GM23248 (cell line): ENCODE measurements around the gene PIGR. TPM values are rescaled to one million over a fixed set of nuclear protein-coding genes. Genes with fewer than 3 reads are reported as not detected.

ENCODE experiments used
- DNase-seq: peaks from one replicate; pipeline ENCODE4 v3.0.0-alpha.2; 2015
- H2AFZ ChIP-seq: fragments of 200-600 bp; sonication (generic); 2 replicates; pipeline ENCODE4 v1.6.1; 2016; ENCODE audit warnings: antibody characterized with exemption
- H3F3A ChIP-seq: fragments of 200-600 bp; sonication (generic); 2 replicates; pipeline ENCODE4 v1.6.1; 2016; ENCODE audit warnings: mild to moderate bottlenecking, antibody characterized with exemption, mixed run types; ENCODE audit not compliant: insufficient read depth
- H3K27ac ChIP-seq: fragments of 200-600 bp; sonication (generic); 2 replicates; pipeline ENCODE4 v1.5.1; 2016; ENCODE audit warnings: mild to moderate bottlenecking
- H3K27me3 ChIP-seq: fragments of 200-600 bp; sonication (generic); replicated peaks from 2 replicates; pipeline ENCODE4 v1.6.1; 2016; ENCODE audit warnings: mild to moderate bottlenecking; ENCODE audit not compliant: insufficient read depth
- H3K36me3 ChIP-seq: fragments of 200-600 bp; sonication (generic); 2 replicates; pipeline ENCODE4 v1.6.1; 2016; ENCODE audit warnings: low read depth, mild to moderate bottlenecking
- H3K4me1 ChIP-seq: fragments of 200-600 bp; sonication (generic); 2 replicates; pipeline ENCODE4 v1.6.1; 2016; ENCODE audit warnings: mild to moderate bottlenecking; ENCODE audit not compliant: insufficient read depth
- H3K4me2 ChIP-seq: fragments of 200-600 bp; sonication (generic); one replicate; pipeline ENCODE4 v1.6.1; 2016; ENCODE audit warnings: mild to moderate bottlenecking; ENCODE audit not compliant: unreplicated experiment
- H3K4me3 ChIP-seq: fragments of 200-600 bp; sonication (generic); 2 replicates; pipeline ENCODE4 v1.5.1; 2016; ENCODE audit warnings: mild to moderate bottlenecking
- H3K79me2 ChIP-seq: fragments of 200-600 bp; sonication (generic); 2 replicates; pipeline ENCODE4 v1.6.1; 2016; ENCODE audit warnings: mild to moderate bottlenecking; ENCODE audit not compliant: insufficient read depth
- H3K9ac ChIP-seq: fragments of 200-600 bp; sonication (generic); 2 replicates; pipeline ENCODE4 v1.6.1; 2016; ENCODE audit warnings: mild to moderate bottlenecking
- H3K9me2 ChIP-seq: fragments of 200-600 bp; sonication (generic); 2 replicates; pipeline ENCODE4 v1.6.1; 2016; ENCODE audit warnings: mixed run types, mild to moderate bottlenecking, moderate library complexity; ENCODE audit not compliant: insufficient read depth
- H3K9me3 ChIP-seq: fragments of 200-600 bp; sonication (generic); one replicate; pipeline ENCODE4 v1.6.1; 2017; ENCODE audit warnings: low read depth
- H4K20me1 ChIP-seq: fragments of 200-600 bp; sonication (generic); 2 replicates; pipeline ENCODE4 v1.6.0; 2016; ENCODE audit not compliant: insufficient read depth
- EZH2 ChIP-seq: fragments of 200-600 bp; sonication (generic); IDR thresholded peaks from 2 replicates; pipeline ENCODE4 v1.6.1; 2018; ENCODE audit warnings: antibody characterized with exemption, mild to moderate bottlenecking; ENCODE audit not compliant: insufficient read depth, poor library complexity, severe bottlenecking
- EZH2phosphoT487 ChIP-seq: fragments of 200-600 bp; sonication (generic); IDR thresholded peaks from 2 replicates; pipeline ENCODE4 v1.6.1; 2018; ENCODE audit warnings: antibody characterized with exemption, moderate library complexity, mild to moderate bottlenecking, low read depth; ENCODE audit not compliant: insufficient read depth
- WGBS, 2 experiments: methylation state at CpG; one replicate each; pipeline ENCODE4 v1.1.6; 2015 to 2017; ENCODE audit warnings: low lambda C conversion rate in 2 of 2, low coverage in 1 of 2; ENCODE audit errors: missing lambda C conversion rate in 2 of 2; 5-methylcytosine and 5-hydroxymethylcytosine counted together
- in situ Hi-C: fragments of 300-500 bp; cut with MboI; formaldehyde crosslinking; loops from 2 replicates; pipeline ENCODE4 v1.15.0; 2020
- polyA plus RNA-seq: library from polyadenylated mRNA; unstranded; fragments of >200 nt; fragmentation: Nextera tagmentation; extraction: Ambion mirVana; gene quantifications from 2 replicates; pipeline ENCODE4 v1.2.1, GENCODE V29; 2016
- total RNA-seq: library from RNA; depleted of rRNA; stranded (reverse); fragments of >200 nt; shearing (Covaris generic); gene quantifications from 2 replicates; pipeline ENCODE4 v1.2.3, GENCODE V29; 2014

The PIGR gene
- total and polyA plus RNA-seq, 2 experiments from 2014 or later, result not detected

- Histone ChIP-seq H3K4me2 (no peak overlapping the region), H3K4me3 (no peak overlapping the region), H3K79me2 (no peaks in the 10 kb centered on the region), H3K9ac (no peak overlapping the region), H3K9me3 (no peaks in the 10 kb centered on the region), H3K27ac (no peak overlapping the region), H3K9me2 (no peaks in the 10 kb centered on the region), H3K4me1 (no peaks in the 10 kb centered on the region), H2AFZ (no peak overlapping the region), H4K20me1 (no peaks in the 10 kb centered on the region), H3K36me3 (no peaks in the 10 kb centered on the region), H3F3A (no peaks in the 10 kb centered on the region), H3K27me3 (peaks cover 14% of the 10 kb centered on the region)
- WGBS, 2 experiments, result 87 to 100% methylated on average over 2 of the region's 2 CpGs
- DNase-seq, result no peak
- TF ChIP-seq EZH2, result no peak
- TF ChIP-seq EZH2phosphoT487, result no peak
- in situ Hi-C loops, result no loop called here
These were observed 7.4 kb upstream of the PIGR start for GRCh38 chr1:206953626-206954025.

- H3K4me1 ChIP-seq, result no peaks in the 10 kb centered on the region
- H3K9ac ChIP-seq, result no peak overlapping the region
- no peak overlapping the region for H3K27ac ChIP-seq
- no peak overlapping the region for H3K4me3 ChIP-seq
- no peaks in the 10 kb centered on the region for H3K36me3 ChIP-seq
- no peaks in the 10 kb centered on the region for H4K20me1 ChIP-seq
- H2AFZ ChIP-seq, result no peak overlapping the region
- WGBS, 2 experiments, result 79 to 83% methylated on average over 3 of the region's 3 CpGs
- TF ChIP-seq EZH2phosphoT487 (no peak), EZH2 (no peak)
- in situ Hi-C loops, result no loop called here
- peaks cover 14% of the 10 kb centered on the region for H3K27me3 ChIP-seq
- H3K4me2 ChIP-seq, result no peak overlapping the region
- DNase-seq, result no peak
- H3K9me3 ChIP-seq, result no peaks in the 10 kb centered on the region
- no peaks in the 10 kb centered on the region for H3K79me2 ChIP-seq
- no peaks in the 10 kb centered on the region for H3F3A ChIP-seq
- no peaks in the 10 kb centered on the region for H3K9me2 ChIP-seq
These were observed 6.9 kb upstream of the PIGR start for GRCh38 chr1:206953126-206953525.

- Histone ChIP-seq H3K4me1 (no peaks in the 10 kb centered on the region), H3K27me3 (peaks cover 14% of the 10 kb centered on the region), H3K36me3 (no peaks in the 10 kb centered on the region), H3K27ac (no peak overlapping the region), H2AFZ (no peak overlapping the region), H3F3A (no peaks in the 10 kb centered on the region), H3K9me2 (no peaks in the 10 kb centered on the region), H3K4me3 (no peak overlapping the region), H3K79me2 (no peaks in the 10 kb centered on the region), H3K9me3 (no peaks in the 10 kb centered on the region), H4K20me1 (no peaks in the 10 kb centered on the region), H3K4me2 (no peak overlapping the region), H3K9ac (no peak overlapping the region)
- TF ChIP-seq EZH2phosphoT487, result no peak
- TF ChIP-seq EZH2, result no peak
- DNase-seq, result no peak
- WGBS, 2 experiments, result 82% methylated on average over 4 of the region's 4 CpGs
- in situ Hi-C loops, result no loop called here
These were observed 5.9 kb upstream of the PIGR start for GRCh38 chr1:206952171-206952570.

- Histone ChIP-seq H3K4me1 (no peaks in the 10 kb centered on the region), H2AFZ (no peak overlapping the region), H3K36me3 (no peaks in the 10 kb centered on the region), H3K9ac (no peak overlapping the region), H3K27ac (no peak overlapping the region), H3K4me3 (no peak overlapping the region), H3K27me3 (peaks cover 14% of the 10 kb centered on the region), H3F3A (no peaks in the 10 kb centered on the region), H3K9me2 (no peaks in the 10 kb centered on the region), H3K4me2 (no peak overlapping the region), H4K20me1 (no peaks in the 10 kb centered on the region), H3K9me3 (no peaks in the 10 kb centered on the region), H3K79me2 (no peaks in the 10 kb centered on the region)
- 82 to 85% methylated on average over 4 of the region's 4 CpGs for WGBS, 2 experiments
- in situ Hi-C loops, result no loop called here
- no peak for DNase-seq
- no peak for TF ChIP-seq EZH2phosphoT487
- TF ChIP-seq EZH2, result no peak
These were observed 5.2 kb upstream of the PIGR start for GRCh38 chr1:206951318-206952100.

GRCh38 chr1:206949641-206950040 lies 3.4 kb upstream of the PIGR start:
- Histone ChIP-seq H3K4me3 (no peak overlapping the region), H3F3A (no peaks in the 10 kb centered on the region), H3K27me3 (peaks cover 20% of the 10 kb centered on the region), H3K4me1 (no peaks in the 10 kb centered on the region), H2AFZ (no peak overlapping the region), H3K36me3 (no peaks in the 10 kb centered on the region), H3K4me2 (no peak overlapping the region), H3K9me3 (no peaks in the 10 kb centered on the region), H3K27ac (no peak overlapping the region), H3K9ac (no peak overlapping the region), H4K20me1 (no peaks in the 10 kb centered on the region), H3K9me2 (no peaks in the 10 kb centered on the region), H3K79me2 (no peaks in the 10 kb centered on the region)
- 77% methylated on average over 5 of the region's 5 CpGs for WGBS, 2 experiments
- TF ChIP-seq EZH2, result no peak
- no peak for TF ChIP-seq EZH2phosphoT487
- no peak for DNase-seq
- in situ Hi-C loops, result no loop called here
